GM12801 (cell line): ENCODE data around the gene SASH1.

ENCODE experiments used
- TF ChIP-seq, protein P1 (sequence below): IDR thresholded peaks from one replicate; pipeline ENCODE4 v1.5.1; 2011; ENCODE audit warnings: control low read depth; ENCODE audit not compliant: insufficient read length; ENCODE audit errors: extremely low read depth

The SASH1 gene

DNA sequence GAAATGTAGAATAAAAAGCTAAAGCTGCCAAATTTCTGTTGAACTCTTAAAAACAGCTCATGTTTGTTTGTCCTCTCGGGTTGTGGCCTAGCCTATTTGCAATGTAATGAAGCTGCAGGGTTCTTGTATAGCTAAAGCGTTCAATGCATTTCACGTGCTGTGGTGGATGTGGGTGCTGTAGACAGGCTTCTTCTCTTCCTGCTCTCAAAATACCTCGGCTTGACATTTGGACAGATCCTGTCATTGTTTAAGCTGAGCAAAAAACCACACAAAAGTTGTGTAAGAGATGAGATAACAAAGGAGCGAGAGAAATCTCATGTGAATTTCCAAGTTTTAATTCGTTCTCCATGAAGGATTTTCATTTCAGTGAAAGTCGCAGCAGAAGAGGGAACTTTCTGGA is 207.9 kb downstream of the SASH1 start:
- TF ChIP-seq, protein P1, sequence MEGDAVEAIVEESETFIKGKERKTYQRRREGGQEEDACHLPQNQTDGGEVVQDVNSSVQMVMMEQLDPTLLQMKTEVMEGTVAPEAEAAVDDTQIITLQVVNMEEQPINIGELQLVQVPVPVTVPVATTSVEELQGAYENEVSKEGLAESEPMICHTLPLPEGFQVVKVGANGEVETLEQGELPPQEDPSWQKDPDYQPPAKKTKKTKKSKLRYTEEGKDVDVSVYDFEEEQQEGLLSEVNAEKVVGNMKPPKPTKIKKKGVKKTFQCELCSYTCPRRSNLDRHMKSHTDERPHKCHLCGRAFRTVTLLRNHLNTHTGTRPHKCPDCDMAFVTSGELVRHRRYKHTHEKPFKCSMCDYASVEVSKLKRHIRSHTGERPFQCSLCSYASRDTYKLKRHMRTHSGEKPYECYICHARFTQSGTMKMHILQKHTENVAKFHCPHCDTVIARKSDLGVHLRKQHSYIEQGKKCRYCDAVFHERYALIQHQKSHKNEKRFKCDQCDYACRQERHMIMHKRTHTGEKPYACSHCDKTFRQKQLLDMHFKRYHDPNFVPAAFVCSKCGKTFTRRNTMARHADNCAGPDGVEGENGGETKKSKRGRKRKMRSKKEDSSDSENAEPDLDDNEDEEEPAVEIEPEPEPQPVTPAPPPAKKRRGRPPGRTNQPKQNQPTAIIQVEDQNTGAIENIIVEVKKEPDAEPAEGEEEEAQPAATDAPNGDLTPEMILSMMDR, result no peak

DNA sequence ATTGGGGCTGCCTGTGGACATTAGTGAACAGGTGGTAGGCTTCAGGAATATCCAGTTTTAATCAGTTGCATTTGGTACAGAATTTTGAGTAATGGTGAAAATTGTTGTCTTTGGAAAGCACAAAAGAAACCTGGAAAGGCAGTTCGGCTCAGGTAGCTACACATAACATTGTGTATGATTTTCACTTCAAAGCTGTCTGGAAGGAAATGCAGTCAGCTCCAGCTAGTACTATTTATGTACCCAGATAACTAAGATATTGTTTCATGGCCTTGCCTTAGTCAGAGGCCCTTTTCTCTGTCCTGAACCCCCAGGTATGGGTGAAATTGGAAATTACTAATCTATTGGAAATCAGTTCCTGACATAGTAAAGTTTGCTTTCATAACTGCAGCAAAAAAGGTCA is 208.6 kb downstream of the SASH1 start:
- TF ChIP-seq, protein P1, result no peak

DNA sequence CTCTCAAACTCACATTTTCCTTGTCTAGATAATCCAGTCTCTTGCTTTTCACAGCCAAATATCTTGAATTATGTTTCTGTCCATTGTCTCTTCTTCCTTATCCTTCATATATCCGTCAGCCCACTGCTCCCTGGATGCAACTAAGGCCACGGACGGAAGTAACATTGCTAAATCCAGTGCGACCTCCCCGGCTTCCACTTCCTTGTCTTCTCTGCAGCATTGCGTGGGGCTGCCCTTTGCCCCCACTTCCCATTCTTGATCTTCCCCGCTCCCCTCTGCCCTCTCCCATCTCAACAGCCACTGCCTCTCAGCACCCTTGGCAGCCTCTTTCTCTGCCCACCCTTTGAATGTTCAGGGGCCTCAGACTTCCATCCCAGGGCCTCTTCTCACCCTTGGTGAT is 213.8 kb downstream of the SASH1 start:
- TF ChIP-seq, protein P1, result no peak

DNA sequence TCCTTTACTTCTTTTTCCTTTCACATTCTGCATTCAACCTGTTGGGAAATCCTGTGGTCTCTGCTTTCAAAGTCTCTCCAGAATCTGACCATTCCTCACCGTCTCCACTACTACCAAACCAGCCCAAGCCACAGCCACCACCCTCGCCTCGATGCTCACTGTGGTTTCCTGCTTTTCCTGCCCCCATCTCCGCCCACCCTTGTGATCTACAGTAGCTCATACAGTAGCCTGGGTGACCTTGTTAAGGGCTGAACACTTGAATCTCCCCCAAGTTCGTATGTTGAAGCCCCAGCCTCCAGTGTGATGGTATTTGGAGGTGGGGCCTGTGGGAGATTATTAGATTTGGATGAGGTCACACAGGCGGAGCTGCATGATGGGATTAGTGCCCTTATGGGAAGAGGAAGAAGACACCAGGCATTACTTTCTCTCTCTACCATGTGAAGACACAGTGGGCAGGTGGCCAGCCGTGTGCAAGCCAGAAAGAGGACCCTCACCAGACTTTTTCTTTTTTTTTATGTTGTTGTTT is 215.2 kb downstream of the SASH1 start:
- TF ChIP-seq, protein P1, result no peak

DNA sequence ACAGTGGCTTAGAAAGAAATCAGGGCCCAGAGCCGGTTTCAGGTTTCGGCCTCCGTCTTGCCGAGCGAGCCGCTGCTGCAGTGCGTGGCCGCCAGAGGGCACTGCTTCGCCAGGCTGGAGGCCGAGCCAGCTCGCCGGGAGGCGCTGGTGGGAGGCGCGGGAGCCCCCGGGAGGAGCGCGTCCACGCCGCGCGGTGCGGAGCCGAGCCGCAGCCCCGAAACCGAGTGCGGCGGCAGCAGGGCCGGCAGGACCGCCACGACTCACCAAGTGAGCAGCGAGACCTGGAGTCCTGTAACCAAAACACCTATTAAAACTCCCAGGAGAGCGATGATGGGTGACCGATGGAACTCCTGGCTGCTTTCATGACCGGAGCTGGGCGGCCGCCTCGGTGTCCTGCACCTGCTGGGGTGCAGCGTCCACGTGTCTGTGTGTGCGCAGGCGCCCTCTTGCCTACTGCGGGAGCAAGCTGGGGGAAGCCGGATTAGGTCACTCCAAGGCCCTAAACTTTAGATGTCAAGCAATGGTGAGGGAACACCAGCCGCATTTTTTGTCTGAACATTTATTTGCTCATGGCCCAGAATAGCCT is 217.3 kb downstream of the SASH1 start:
- TF ChIP-seq, protein P1, result no peak

DNA sequence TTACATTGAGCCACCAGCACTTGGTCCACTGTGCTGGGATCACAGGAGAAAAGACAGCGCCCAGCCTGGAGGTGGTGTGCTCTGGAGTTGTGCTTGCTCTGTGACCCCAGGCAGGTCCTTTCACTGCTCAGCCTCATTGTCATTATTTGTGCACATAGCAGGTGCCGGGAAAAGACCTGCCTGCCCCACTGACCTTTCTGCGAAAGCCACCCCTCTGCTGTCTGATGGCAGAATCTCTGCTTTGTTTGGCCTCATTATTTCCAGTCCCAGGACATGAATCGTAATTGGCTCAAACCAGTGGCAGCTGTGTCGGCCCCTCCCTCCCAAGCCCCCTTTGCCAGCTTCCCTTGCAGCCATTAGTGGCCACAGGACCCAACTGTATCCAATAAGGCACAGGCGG is 219.0 kb downstream of the SASH1 start:
- TF ChIP-seq, protein P1, result no peak

DNA sequence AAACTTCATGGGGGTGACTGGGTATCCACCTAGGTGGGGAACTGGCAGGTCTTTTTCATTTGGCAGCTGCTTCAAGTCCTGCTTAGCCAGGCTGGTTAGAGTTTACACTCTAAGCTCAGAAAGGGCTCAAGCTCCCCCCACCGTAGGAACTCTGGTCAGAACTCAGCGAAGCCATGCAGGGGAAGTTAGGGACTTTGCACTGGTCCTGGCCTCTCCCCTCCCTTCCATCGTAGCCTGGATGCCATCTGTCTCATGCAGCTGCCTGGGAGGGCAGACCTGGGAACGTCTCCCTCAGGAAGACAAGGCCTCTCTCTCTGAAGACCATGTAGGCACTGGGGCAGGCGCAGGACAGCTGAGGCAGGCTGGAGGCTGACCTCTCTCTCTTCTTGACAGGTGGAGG is 220.4 kb downstream of the SASH1 start:
- TF ChIP-seq, protein P1, result no peak
